K562 (cell line): ENCODE data around the gene SSTR5. TPM values are rescaled to one million over a fixed set of nuclear protein-coding genes. Genes with fewer than 3 reads are reported as not detected.

Experiments
- ATAC-seq: fragments of 200-7000 bp; cut with Tn5 transposase; 3 replicates; pipeline ENCODE4 v1.9.1; 2020; ENCODE audit warnings: moderate library complexity
- BruUV-seq: library from RNA; stranded (reverse); fragments of 400-500 nt; replicated peaks from 2 replicates; lab custom pipeline; 2021; lab: Mats Ljungman, UMichigan
- CTCF ChIA-PET: fragments of 300-600 bp; formaldehyde crosslinking; extraction: SDS; loops from one replicate; lab custom pipeline; 2021; ENCODE audit warnings: low intra/inter-chr PET ratio; lab: Yijun Ruan, JAX
- POLR2A ChIA-PET: fragments of 300-600, 350-650 bp; sonication (Branson Sonifier 250); formaldehyde crosslinking; extraction: SDS; loops from one replicate; lab custom pipeline; 2021; ENCODE audit warnings: antibody characterized with exemption, inconsistent platforms; lab: Yijun Ruan, JAX
- DNase-seq, 4 experiments: peaks; one replicate each; pipeline versions ENCODE4 v3.0.0 to v3.0.0-alpha.2; 2011 to 2018; ENCODE audit warnings: low spot score in 3 of 4, mixed read lengths in 3 of 4; ENCODE audit errors: extremely low read depth in 1 of 4
- FAIRE-seq: peaks from 2 replicates; lab custom pipeline; 2011; peaks lifted over from hg19 to GRCh38; lab: Jason Lieb, UNC
- H2AFZ ChIP-seq: 2 replicates; pipeline ENCODE4 v1.6.0; 2011; ENCODE audit warnings: low read depth, low read length, control low read depth, inconsistent platforms
- H3K27ac ChIP-seq: fragments of 200-600 bp; 3 replicates; pipeline ENCODE4 v1.8.0; 2011; ENCODE audit warnings: low read depth, mild to moderate bottlenecking, control low read depth, inconsistent platforms, low read length, moderate library complexity, mixed read lengths; ENCODE audit errors: extremely low read depth
- H3K27me3 ChIP-seq, 2 experiments: fragments of 300-600 bp in 1 of 2; 2 replicates in 1 of 2; 3 replicates in 1 of 2; pipeline versions ENCODE4 v1.6.0 to v1.8.0; 2011; ENCODE audit warnings: inconsistent platforms in 2 of 2, low read length in 2 of 2, mild to moderate bottlenecking in 1 of 2, mixed read lengths in 1 of 2, moderate library complexity in 1 of 2; ENCODE audit not compliant: control insufficient read depth in 2 of 2, insufficient read depth in 2 of 2
- H3K36me3 ChIP-seq: fragments of 300-600 bp; 3 replicates; pipeline ENCODE4 v1.8.0; 2011; ENCODE audit warnings: mild to moderate bottlenecking, low read length, inconsistent platforms; ENCODE audit not compliant: control insufficient read depth, insufficient read depth
- H3K4me1 ChIP-seq, 2 experiments: fragments of 200-600 bp in 1 of 2; replicated peaks in 1 of 2; 2 replicates in 1 of 2; 3 replicates in 1 of 2; pipeline versions ENCODE4 v1.5.1 to v1.8.0; 2011; ENCODE audit warnings: inconsistent platforms in 2 of 2, low read length in 2 of 2, mild to moderate bottlenecking in 1 of 2, mixed read lengths in 1 of 2, moderate library complexity in 1 of 2; ENCODE audit not compliant: control insufficient read depth in 2 of 2, insufficient read depth in 2 of 2
- H3K4me2 ChIP-seq: 2 replicates; pipeline ENCODE4 v1.6.1; 2011; ENCODE audit warnings: low read length, control low read depth, inconsistent platforms, mixed read lengths; ENCODE audit not compliant: insufficient read depth
- H3K4me3 ChIP-seq: fragments of 200-600 bp; sonication (generic), shearing (Covaris generic); 2 replicates; pipeline ENCODE4 v1.5.1; 2016; ENCODE audit warnings: control low read depth, inconsistent platforms
- H3K79me2 ChIP-seq: fragments of 200-600 bp; 3 replicates; pipeline ENCODE4 v1.8.0; 2011; ENCODE audit warnings: low read length, inconsistent platforms; ENCODE audit not compliant: control insufficient read depth, insufficient read depth
- H3K9ac ChIP-seq, 2 experiments: 2 replicates each; pipeline versions ENCODE4 v1.6.0 to v1.6.1; 2011; ENCODE audit warnings: low read depth in 2 of 2, low read length in 2 of 2, control low read depth in 1 of 2, inconsistent platforms in 1 of 2, mild to moderate bottlenecking in 1 of 2, mixed read lengths in 1 of 2; ENCODE audit not compliant: insufficient read depth in 1 of 2
- H3K9me1 ChIP-seq: one replicate; pipeline ENCODE4 v1.6.0; 2011; ENCODE audit warnings: inconsistent platforms, mild to moderate bottlenecking, low read length, moderate library complexity; ENCODE audit not compliant: control insufficient read depth, insufficient read depth
- H3K9me3 ChIP-seq: replicated peaks from 2 replicates; pipeline ENCODE4 v1.5.1; 2011; ENCODE audit warnings: low read depth, low read length, inconsistent platforms; ENCODE audit not compliant: control insufficient read depth, insufficient read depth
- H4K20me1 ChIP-seq: replicated peaks from 2 replicates; pipeline ENCODE4 v1.6.1; 2011; ENCODE audit warnings: low read length, inconsistent platforms, mixed read lengths; ENCODE audit not compliant: control insufficient read depth, insufficient read depth
- BCL6 ChIP-seq: fragments of 250-450 bp; sonication (Bioruptor Pico); IDR thresholded peaks from 2 replicates; pipeline ENCODE4 v1.4.0; 2020
- CBX1 ChIP-seq: sonication (generic); IDR thresholded peaks from 2 replicates; pipeline ENCODE4 v1.6.1; 2016; ENCODE audit warnings: antibody characterized with exemption, low read depth, mild to moderate bottlenecking
- DACH1 ChIP-seq: fragments of 450-650 bp; IDR thresholded peaks from 2 replicates; pipeline ENCODE4 v1.6.1; 2018; ENCODE audit not compliant: partially characterized antibody
- E2F3 ChIP-seq: fragments of 250-450 bp; sonication (Bioruptor Pico); IDR thresholded peaks from 2 replicates; pipeline ENCODE4 v1.4.0; 2020; ENCODE audit warnings: mild to moderate bottlenecking
- GABPB1 ChIP-seq: sonication (generic); formaldehyde crosslinking; IDR thresholded peaks from 2 replicates; pipeline ENCODE4 v1.8.0; 2022; ENCODE audit warnings: mild to moderate bottlenecking, missing genetic modification reagents
- KAT7 ChIP-seq: sonication (generic); formaldehyde crosslinking; IDR thresholded peaks from 2 replicates; pipeline ENCODE4 v1.8.0; 2022; ENCODE audit warnings: missing genetic modification reagents, mild to moderate bottlenecking, borderline replicate concordance
- NFXL1 ChIP-seq: fragments of 450-650 bp; formaldehyde crosslinking; IDR thresholded peaks from 2 replicates; pipeline ENCODE4 v1.4.0; 2021; ENCODE audit warnings: mild to moderate bottlenecking
- PTRF ChIP-seq: fragments of 450-650 bp; IDR thresholded peaks from 2 replicates; pipeline ENCODE4 v1.6.1; 2016; ENCODE audit warnings: mild to moderate bottlenecking, missing genetic modification characterization, missing compliant biosample characterization
- SMARCA4 ChIP-seq: fragments of 450-650 bp; IDR thresholded peaks from 2 replicates; pipeline ENCODE4 v1.6.1; 2016
- ZNF3 ChIP-seq: fragments of 250-450 bp; sonication (Bioruptor Pico); IDR thresholded peaks from 2 replicates; pipeline ENCODE4 v1.5.0; 2021; ENCODE audit warnings: mild to moderate bottlenecking, moderate library complexity
- WGBS: fragments of 100-300 bp; shearing (Covaris generic); methylation state at CpG from one replicate; pipeline ENCODE4 v1.1.6; 2016; ENCODE audit warnings: low coverage, mixed read lengths; ENCODE audit not compliant: insufficient coverage; ENCODE audit errors: missing lambda C conversion rate; 5-methylcytosine and 5-hydroxymethylcytosine counted together
- in situ Hi-C: fragments of 300-500 bp; cut with MboI; formaldehyde crosslinking; loops from 4 replicates; pipeline ENCODE4 v1.15.0; 2018; ENCODE audit warnings: inconsistent platforms, mixed read lengths
- intact Hi-C: fragments of 100-400 bp; cut with micrococcal nuclease; formaldehyde crosslinking; loops from 2 replicates; pipeline ENCODE4 v1.14.2; 2022
- polyA plus RNA-seq, 8 experiments: library from polyadenylated mRNA; depleted of rRNA in 4 of 8; stranded (reverse) in 5 of 8; unstranded in 3 of 8; fragments of >200 nt; fragmentation: Nextera tagmentation in 2 of 8; fragmentation: Illumina TruSeq in 1 of 8; extraction: Ambion mirVana in 2 of 8; extraction: Trizol in 1 of 8; gene quantifications; 2 replicates each; pipeline versions ENCODE4 v1.2.1 to v1.2.3, GENCODE V29; 2011 to 2014; ENCODE audit warnings: inconsistent platforms in 1 of 8, missing spikeins in 1 of 8
- total RNA-seq, 7 experiments: library from RNA; depleted of rRNA in 6 of 7; stranded (reverse); fragments of >200 nt in 6 of 7; fragmentation: Illumina TruSeq in 2 of 7; extraction: Trizol in 2 of 7; gene quantifications; 2 replicates each; pipeline versions ENCODE4 v1.2.1 to v1.2.3, GENCODE V29; 2011 to 2021; ENCODE audit warnings: low replicate concordance in 1 of 7
- TF ChIP-seq, protein P1 (sequence below): fragments of 250-450 bp; sonication (Bioruptor Pico); IDR thresholded peaks from 2 replicates; pipeline ENCODE4 v1.6.1; 2021; ENCODE audit warnings: mild to moderate bottlenecking
- TF ChIP-seq, protein P2 (sequence below): fragments of 250-450 bp; sonication (Bioruptor Pico); IDR thresholded peaks from 2 replicates; pipeline ENCODE4 v1.8.0; 2021; ENCODE audit warnings: borderline replicate concordance, mild to moderate bottlenecking, moderate library complexity; ENCODE audit not compliant: poor library complexity, severe bottlenecking
- TF ChIP-seq, protein P3 (sequence below): sonication (generic); formaldehyde crosslinking; IDR thresholded peaks from 2 replicates; pipeline ENCODE4 v1.8.0; 2022; ENCODE audit warnings: missing genetic modification reagents, mild to moderate bottlenecking, borderline replicate concordance

Gene SSTR5
- total and polyA plus RNA-seq, 9 of the 15 experiments (the other 6 are each of a cell fraction or from before 2014, with no cell fraction given) = not detected

- no peak for TF ChIP-seq SMARCA4
Measured at GRCh38 chr16:1122398-1122765, 49.8 kb downstream of the SSTR5 start (continued).

GRCh38 chr16:1123525-1124230, 51.1 kb downstream of the SSTR5 start:
- no peak for FAIRE-seq
- H3K27me3 ChIP-seq = peaks cover 7 to 56% of the 10 kb centered on the region in 2 experiments; a peak in 3 of 5 replicates
- 2% methylated on average over 19 of the region's 21 CpGs for WGBS

GRCh38 chr16:1124291-1124690, 51.7 kb downstream of the SSTR5 start:
- no peaks in the 10 kb centered on the region for H3K36me3 ChIP-seq
- H2AFZ ChIP-seq = no peak overlapping the region
- ATAC-seq (no peak), DNase-seq (no peak), FAIRE-seq (no peak)
- H3K9ac ChIP-seq = no peak overlapping the region
- in situ Hi-C loops (no loop called here), intact Hi-C loops (no loop called here)
- CTCF ChIA-PET = no interaction called here
- H3K79me2 ChIP-seq = no peaks in the 10 kb centered on the region
- POLR2A ChIA-PET = no interaction called here
- H3K4me3 ChIP-seq = no peak overlapping the region
- H3K9me1 ChIP-seq = no peaks in the 10 kb centered on the region
- H3K4me1 ChIP-seq = peaks cover 0 to 84% of the 10 kb centered on the region in 2 experiments; a peak in 2 of 5 replicates
- no peaks in the 10 kb centered on the region for H3K9me3 ChIP-seq
- H3K27me3 ChIP-seq = peaks cover 7 to 50% of the 10 kb centered on the region in 2 experiments; a peak in 3 of 5 replicates
- peaks cover 17% of the 10 kb centered on the region for H4K20me1 ChIP-seq
- H3K27ac ChIP-seq = no peak overlapping the region
- WGBS = 3% methylated on average over 6 of the region's 18 CpGs
- no TSS peak for BruUV-seq
- no peak overlapping the region for H3K4me2 ChIP-seq
- TF ChIP-seq, protein P1, sequence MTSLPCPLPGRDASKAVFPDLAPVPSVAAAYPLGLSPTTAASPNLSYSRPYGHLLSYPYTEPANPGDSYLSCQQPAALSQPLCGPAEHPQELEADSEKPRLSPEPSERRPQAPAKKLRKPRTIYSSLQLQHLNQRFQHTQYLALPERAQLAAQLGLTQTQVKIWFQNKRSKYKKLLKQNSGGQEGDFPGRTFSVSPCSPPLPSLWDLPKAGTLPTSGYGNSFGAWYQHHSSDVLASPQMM = no peak
- TF ChIP-seq PTRF (tag) (no peak), ZNF3 (CRISPR knock-in tag) (no peak), CBX1 (no peak), KAT7 (CRISPR knock-in tag) (no peak), GABPB1 (no peak), E2F3 (no peak), DACH1 (no peak), NFXL1 (CRISPR knock-in tag) (no peak)
- TF ChIP-seq, protein P2, sequence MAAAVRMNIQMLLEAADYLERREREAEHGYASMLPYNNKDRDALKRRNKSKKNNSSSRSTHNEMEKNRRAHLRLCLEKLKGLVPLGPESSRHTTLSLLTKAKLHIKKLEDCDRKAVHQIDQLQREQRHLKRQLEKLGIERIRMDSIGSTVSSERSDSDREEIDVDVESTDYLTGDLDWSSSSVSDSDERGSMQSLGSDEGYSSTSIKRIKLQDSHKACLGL = no peak
- TF ChIP-seq, protein P3, sequence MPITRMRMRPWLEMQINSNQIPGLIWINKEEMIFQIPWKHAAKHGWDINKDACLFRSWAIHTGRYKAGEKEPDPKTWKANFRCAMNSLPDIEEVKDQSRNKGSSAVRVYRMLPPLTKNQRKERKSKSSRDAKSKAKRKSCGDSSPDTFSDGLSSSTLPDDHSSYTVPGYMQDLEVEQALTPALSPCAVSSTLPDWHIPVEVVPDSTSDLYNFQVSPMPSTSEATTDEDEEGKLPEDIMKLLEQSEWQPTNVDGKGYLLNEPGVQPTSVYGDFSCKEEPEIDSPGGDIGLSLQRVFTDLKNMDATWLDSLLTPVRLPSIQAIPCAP (CRISPR knock-in tag) = no peak

More at GRCh38 chr16:1123525-1124230, 51.1 kb downstream of the SSTR5 start:
- intact Hi-C loops (no loop called here), in situ Hi-C loops (no loop called here)
- Histone ChIP-seq H3K9ac (no peak overlapping the region), H3K4me1 (peaks cover 0 to 85% of the 10 kb centered on the region in 2 experiments; a peak in 2 of 5 replicates), H3K36me3 (no peaks in the 10 kb centered on the region), H4K20me1 (peaks cover 17% of the 10 kb centered on the region), H3K4me3 (no peak overlapping the region), H3K4me2 (no peak overlapping the region), H3K9me1 (no peaks in the 10 kb centered on the region), H2AFZ (no peak overlapping the region), H3K79me2 (no peaks in the 10 kb centered on the region), H3K9me3 (no peaks in the 10 kb centered on the region), H3K27ac (no peak overlapping the region)
- TF ChIP-seq BCL6 (CRISPR knock-in tag) = no peak
- POLR2A ChIA-PET = interaction anchor here (0.6 to 0.7 kb wide), 2 partner anchors 56 to 121 kb away, joined by 3 read pairs; no protein-coding TSS in a partner anchor
- DNase-seq (no peak), ATAC-seq (no peak)
- CTCF ChIA-PET = no interaction called here
- no TSS peak for BruUV-seq
